ENCODE results near the gene C17orf75. TPM values are rescaled to one million over a fixed set of nuclear protein-coding genes. Genes with fewer than 3 reads are reported as not detected.

Gene C17orf75
- total and polyA plus RNA-seq, 4 donors, result 4.7 to 10.1 (median 7.6) TPM

DNA sequence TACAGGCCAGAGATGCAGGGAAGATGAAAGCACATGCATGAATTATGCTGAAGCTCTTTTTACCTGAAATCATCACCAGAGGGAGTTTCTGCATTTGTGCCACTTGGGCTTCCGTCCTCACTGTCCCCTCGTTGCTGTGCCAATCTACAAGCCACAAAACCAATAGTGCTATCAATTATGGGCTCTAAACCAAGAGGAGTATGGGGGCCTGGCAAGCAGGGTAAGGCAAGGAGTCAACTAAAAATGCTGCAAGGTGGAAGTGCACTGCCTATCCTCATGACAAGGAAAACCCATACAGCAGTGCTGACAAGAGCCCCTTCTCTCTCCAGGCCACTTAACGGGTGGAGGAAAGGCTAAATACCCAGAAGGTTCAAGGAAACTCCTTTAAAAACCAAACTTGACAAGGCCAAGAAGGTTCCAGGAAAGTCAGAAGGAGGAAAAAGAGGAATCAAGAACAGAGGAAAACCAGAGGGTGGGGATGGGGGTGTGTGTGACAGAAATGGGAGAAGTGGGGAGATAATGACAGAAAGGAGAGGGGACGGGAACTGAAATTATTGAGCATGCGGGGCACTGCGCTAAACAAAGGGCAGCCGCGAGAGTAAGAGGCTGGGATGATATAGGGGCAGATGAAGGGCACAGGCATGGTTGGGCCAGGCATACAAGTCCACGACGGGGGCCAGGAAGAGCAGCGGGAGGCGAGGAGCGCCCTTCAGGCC is 674 bp downstream of the C17orf75 start:
- Histone ChIP-seq H3K27me3 (ENCODE audit: control insufficient read depth in 4 of 4, insufficient read depth in 4 of 4, low read length in 3 of 4) (no peaks in the 10 kb centered on the region), H3K9ac (ENCODE audit: low read depth in 1 of 2, low read length in 2 of 2) (peak overlapping the region; percentile 22 to 36), H3K9me3 (ENCODE audit: control insufficient read depth in 4 of 4, low read length in 3 of 4) (no peaks in the 10 kb centered on the region), H3K27ac (ENCODE audit: low read depth in 1 of 2, low read length in 2 of 2) (peak overlapping the region; percentile 58 to 67), H3K36me3 (ENCODE audit: control insufficient read depth in 4 of 4, insufficient read depth in 3 of 4, low read depth in 1 of 4, low read length in 3 of 4) (peaks cover 5 to 14% (median 8%) of the 10 kb centered on the region in 4 donors), H3K4me1 (ENCODE audit: control insufficient read depth in 4 of 4, insufficient read depth in 4 of 4, low read length in 3 of 4) (peaks cover 3 to 14% (median 6%) of the 10 kb centered on the region in 4 donors), H3K4me3 (ENCODE audit: low read depth in 1 of 3, low read length in 3 of 3) (peak overlapping the region; percentile 56 to 79 (median 66))
- peak in 1 of 2 donors; percentile 11 for TF ChIP-seq RXRA (IDR thresholded peaks at IDR 0.05)
- TF ChIP-seq, protein P1, sequence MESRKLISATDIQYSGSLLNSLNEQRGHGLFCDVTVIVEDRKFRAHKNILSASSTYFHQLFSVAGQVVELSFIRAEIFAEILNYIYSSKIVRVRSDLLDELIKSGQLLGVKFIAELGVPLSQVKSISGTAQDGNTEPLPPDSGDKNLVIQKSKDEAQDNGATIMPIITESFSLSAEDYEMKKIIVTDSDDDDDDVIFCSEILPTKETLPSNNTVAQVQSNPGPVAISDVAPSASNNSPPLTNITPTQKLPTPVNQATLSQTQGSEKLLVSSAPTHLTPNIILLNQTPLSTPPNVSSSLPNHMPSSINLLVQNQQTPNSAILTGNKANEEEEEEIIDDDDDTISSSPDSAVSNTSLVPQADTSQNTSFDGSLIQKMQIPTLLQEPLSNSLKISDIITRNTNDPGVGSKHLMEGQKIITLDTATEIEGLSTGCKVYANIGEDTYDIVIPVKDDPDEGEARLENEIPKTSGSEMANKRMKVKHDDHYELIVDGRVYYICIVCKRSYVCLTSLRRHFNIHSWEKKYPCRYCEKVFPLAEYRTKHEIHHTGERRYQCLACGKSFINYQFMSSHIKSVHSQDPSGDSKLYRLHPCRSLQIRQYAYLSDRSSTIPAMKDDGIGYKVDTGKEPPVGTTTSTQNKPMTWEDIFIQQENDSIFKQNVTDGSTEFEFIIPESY (IDR thresholded peaks at IDR 0.05), result no peak
- TF ChIP-seq, protein P2, sequence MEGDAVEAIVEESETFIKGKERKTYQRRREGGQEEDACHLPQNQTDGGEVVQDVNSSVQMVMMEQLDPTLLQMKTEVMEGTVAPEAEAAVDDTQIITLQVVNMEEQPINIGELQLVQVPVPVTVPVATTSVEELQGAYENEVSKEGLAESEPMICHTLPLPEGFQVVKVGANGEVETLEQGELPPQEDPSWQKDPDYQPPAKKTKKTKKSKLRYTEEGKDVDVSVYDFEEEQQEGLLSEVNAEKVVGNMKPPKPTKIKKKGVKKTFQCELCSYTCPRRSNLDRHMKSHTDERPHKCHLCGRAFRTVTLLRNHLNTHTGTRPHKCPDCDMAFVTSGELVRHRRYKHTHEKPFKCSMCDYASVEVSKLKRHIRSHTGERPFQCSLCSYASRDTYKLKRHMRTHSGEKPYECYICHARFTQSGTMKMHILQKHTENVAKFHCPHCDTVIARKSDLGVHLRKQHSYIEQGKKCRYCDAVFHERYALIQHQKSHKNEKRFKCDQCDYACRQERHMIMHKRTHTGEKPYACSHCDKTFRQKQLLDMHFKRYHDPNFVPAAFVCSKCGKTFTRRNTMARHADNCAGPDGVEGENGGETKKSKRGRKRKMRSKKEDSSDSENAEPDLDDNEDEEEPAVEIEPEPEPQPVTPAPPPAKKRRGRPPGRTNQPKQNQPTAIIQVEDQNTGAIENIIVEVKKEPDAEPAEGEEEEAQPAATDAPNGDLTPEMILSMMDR (IDR thresholded peaks at IDR 0.05; ENCODE audit: low read depth, low read length, missing input control), result peak; percentile 15
- TF ChIP-seq SP1 (IDR thresholded peaks at IDR 0.05), result no peak
- no peak for TF ChIP-seq FOXA2 (IDR thresholded peaks at IDR 0.05)
- no peak for TF ChIP-seq HNF4G (IDR thresholded peaks at IDR 0.05)
- TF ChIP-seq, protein P3, sequence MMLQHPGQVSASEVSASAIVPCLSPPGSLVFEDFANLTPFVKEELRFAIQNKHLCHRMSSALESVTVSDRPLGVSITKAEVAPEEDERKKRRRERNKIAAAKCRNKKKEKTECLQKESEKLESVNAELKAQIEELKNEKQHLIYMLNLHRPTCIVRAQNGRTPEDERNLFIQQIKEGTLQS (IDR thresholded peaks at IDR 0.05), result no peak
- TF ChIP-seq EGR1 (IDR thresholded peaks at IDR 0.05; ENCODE audit: low read depth in 2 of 2), result no peak
- TF ChIP-seq, protein P4, sequence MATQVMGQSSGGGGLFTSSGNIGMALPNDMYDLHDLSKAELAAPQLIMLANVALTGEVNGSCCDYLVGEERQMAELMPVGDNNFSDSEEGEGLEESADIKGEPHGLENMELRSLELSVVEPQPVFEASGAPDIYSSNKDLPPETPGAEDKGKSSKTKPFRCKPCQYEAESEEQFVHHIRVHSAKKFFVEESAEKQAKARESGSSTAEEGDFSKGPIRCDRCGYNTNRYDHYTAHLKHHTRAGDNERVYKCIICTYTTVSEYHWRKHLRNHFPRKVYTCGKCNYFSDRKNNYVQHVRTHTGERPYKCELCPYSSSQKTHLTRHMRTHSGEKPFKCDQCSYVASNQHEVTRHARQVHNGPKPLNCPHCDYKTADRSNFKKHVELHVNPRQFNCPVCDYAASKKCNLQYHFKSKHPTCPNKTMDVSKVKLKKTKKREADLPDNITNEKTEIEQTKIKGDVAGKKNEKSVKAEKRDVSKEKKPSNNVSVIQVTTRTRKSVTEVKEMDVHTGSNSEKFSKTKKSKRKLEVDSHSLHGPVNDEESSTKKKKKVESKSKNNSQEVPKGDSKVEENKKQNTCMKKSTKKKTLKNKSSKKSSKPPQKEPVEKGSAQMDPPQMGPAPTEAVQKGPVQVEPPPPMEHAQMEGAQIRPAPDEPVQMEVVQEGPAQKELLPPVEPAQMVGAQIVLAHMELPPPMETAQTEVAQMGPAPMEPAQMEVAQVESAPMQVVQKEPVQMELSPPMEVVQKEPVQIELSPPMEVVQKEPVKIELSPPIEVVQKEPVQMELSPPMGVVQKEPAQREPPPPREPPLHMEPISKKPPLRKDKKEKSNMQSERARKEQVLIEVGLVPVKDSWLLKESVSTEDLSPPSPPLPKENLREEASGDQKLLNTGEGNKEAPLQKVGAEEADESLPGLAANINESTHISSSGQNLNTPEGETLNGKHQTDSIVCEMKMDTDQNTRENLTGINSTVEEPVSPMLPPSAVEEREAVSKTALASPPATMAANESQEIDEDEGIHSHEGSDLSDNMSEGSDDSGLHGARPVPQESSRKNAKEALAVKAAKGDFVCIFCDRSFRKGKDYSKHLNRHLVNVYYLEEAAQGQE (IDR thresholded peaks at IDR 0.05), result no peak
- TF ChIP-seq, protein P5, sequence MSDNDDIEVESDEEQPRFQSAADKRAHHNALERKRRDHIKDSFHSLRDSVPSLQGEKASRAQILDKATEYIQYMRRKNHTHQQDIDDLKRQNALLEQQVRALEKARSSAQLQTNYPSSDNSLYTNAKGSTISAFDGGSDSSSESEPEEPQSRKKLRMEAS (IDR thresholded peaks at IDR 0.05), result no peak
- no peak for TF ChIP-seq FOXA1 (IDR thresholded peaks at IDR 0.05)
- TF ChIP-seq GABPA (IDR thresholded peaks at IDR 0.05 in 1 of 2, conservative IDR thresholded peaks at IDR 0.05 in 1 of 2), result no peak
- TF ChIP-seq TAF1 (conservative IDR thresholded peaks at IDR 0.05), result no peak
- TF ChIP-seq YY1 (IDR thresholded peaks at IDR 0.05), result no peak
- TF ChIP-seq JUND (IDR thresholded peaks at IDR 0.05), result no peak
- TF ChIP-seq NR2F2 (IDR thresholded peaks at IDR 0.05), result no peak
- peak; percentile 11 to 43 for TF ChIP-seq RAD21 (IDR thresholded peaks at IDR 0.05)
- TF ChIP-seq HNF4A (conservative IDR thresholded peaks at IDR 0.05), result peak in 1 of 2 donors; percentile 9
- DNase-seq (ENCODE audit: low spot score), result no peak
- under 1% methylated on average over 13 of the region's 13 CpGs for WGBS

Data from liver (tissue), 9 donors.